Effector CD8-positive, alpha-beta T cell (primary cell): ENCODE data around the gene NLRX1.
A peak's percentile ranks its signal among the peaks of the same experiment; 100 is the strongest.
"Not testable (repeated sequence)": the region's sequence is repeated elsewhere in the genome, so short reads cannot be mapped to it uniquely, and the experiment has no call there.

Experiments used
- DNase-seq: peaks from one replicate; lab custom pipeline; 2025; lab: John Stamatoyannopoulos, UW

NLRX1 gene

GRCh38 chr11:119187123-119187892, 18.8 kb downstream of the NLRX1 start:
- DNase-seq, result no peak

GRCh38 chr11:119188067-119188466, 19.5 kb downstream of the NLRX1 start:
- no peak for DNase-seq

- DNase-seq, result no peak
These were observed 20.4 kb downstream of the NLRX1 start for GRCh38 chr11:119188887-119189286.

GRCh38 chr11:119189393-119189792, 20.9 kb downstream of the NLRX1 start:
- DNase-seq, result no peak

- no peak for DNase-seq
These were observed 22.0 kb downstream of the NLRX1 start for GRCh38 chr11:119190531-119190930.

- DNase-seq, result not testable (repeated sequence)
These were observed 22.7 kb downstream of the NLRX1 start for GRCh38 chr11:119191265-119191664.

- DNase-seq, result no peak
These were observed 23.6 kb downstream of the NLRX1 start for GRCh38 chr11:119192111-119192510.

- DNase-seq, result no peak
These were observed 24.5 kb downstream of the NLRX1 start for GRCh38 chr11:119193001-119193400.

GRCh38 chr11:119193626-119194025, 25.1 kb downstream of the NLRX1 start:
- no peak for DNase-seq

- no peak for DNase-seq
These were observed 26.4 kb downstream of the NLRX1 start for GRCh38 chr11:119194811-119195440.

- DNase-seq, result no peak
These were observed 27.2 kb downstream of the NLRX1 start for GRCh38 chr11:119195680-119196079.

- peak; percentile 36 for DNase-seq
These were observed 28.4 kb downstream of the NLRX1 start for GRCh38 chr11:119196833-119197483.

- no peak for DNase-seq
These were observed 30.4 kb downstream of the NLRX1 start for GRCh38 chr11:119198925-119199324.

GRCh38 chr11:119201236-119201635, 32.7 kb downstream of the NLRX1 start:
- DNase-seq, result not testable (repeated sequence)

- no peak for DNase-seq
These were observed 34.0 kb downstream of the NLRX1 start for GRCh38 chr11:119202554-119202953.

- no peak for DNase-seq
These were observed 35.5 kb downstream of the NLRX1 start for GRCh38 chr11:119204066-119204465.

- no peak for DNase-seq
These were observed 36.6 kb downstream of the NLRX1 start for GRCh38 chr11:119205080-119205479.

GRCh38 chr11:119205574-119206510, 37.3 kb downstream of the NLRX1 start, which contains the start of gene CBL:
Gene CBL (plus strand): TSS chr11:119206339. CDS start chr11:119206418, 79 bp downstream.
- peak; percentile 96 for DNase-seq

- peak; percentile 41 for DNase-seq
These were observed 38.2 kb downstream of the NLRX1 start for GRCh38 chr11:119206511-119207414.

GRCh38 chr11:119207415-119207960, 39.0 kb downstream of the NLRX1 start:
- DNase-seq, result no peak
